Natural killer cell treated with Interleukin-12 subunit alpha and Interleukin-12 subunit beta and Interleukin-15 and Interleukin-18, amount 100 ng/mL, for 72 hours (primary cell): ENCODE results near the gene CERS6. TPM values are rescaled to one million over a fixed set of nuclear protein-coding genes. Genes with fewer than 3 reads are reported as not detected.
A peak's percentile ranks its signal among the peaks of the same experiment; 100 is the strongest.
"Not testable (repeated sequence)": the region's sequence is repeated elsewhere in the genome, so short reads cannot be mapped to it uniquely, and the experiment has no call there.

Experiments
- ATAC-seq, 2 donors: fragments of 150-1000 bp; cut with Tn5 transposase in 1 of 2; sonication (Bioruptor Pico), chemical (Tn5 transposase) in 1 of 2; 2 replicates each; pipeline ENCODE4 v1.10.0; 2021
- DNase-seq: peaks from one replicate; pipeline ENCODE4 v3.0.0; 2022; ENCODE audit warnings: low spot score
- H3K27ac Mint-ChIP-seq, 2 donors: 1 replicate in 1 of 2; 2 replicates in 1 of 2; pipeline ENCODE4 v1.8.0; 2022; ENCODE audit warnings: mixed read lengths in 2 of 2, mild to moderate bottlenecking in 1 of 2, moderate library complexity in 1 of 2
- H3K27me3 Mint-ChIP-seq, 2 donors: 1 replicate in 1 of 2; 2 replicates in 1 of 2; pipeline ENCODE4 v1.8.0; 2022; ENCODE audit warnings: mixed read lengths in 2 of 2
- H3K36me3 Mint-ChIP-seq: one replicate; pipeline ENCODE4 v1.8.0; 2022; ENCODE audit warnings: mixed read lengths
- H3K4me1 Mint-ChIP-seq, 2 donors: 1 replicate in 1 of 2; 2 replicates in 1 of 2; pipeline ENCODE4 v1.8.0; 2022; ENCODE audit warnings: low read depth in 2 of 2, mixed read lengths in 2 of 2, mild to moderate bottlenecking in 1 of 2
- H3K4me3 Mint-ChIP-seq: one replicate; pipeline ENCODE4 v1.8.0; 2022; ENCODE audit warnings: mixed read lengths
- H3K9me3 Mint-ChIP-seq: 2 replicates; pipeline ENCODE4 v1.8.0; 2022; ENCODE audit warnings: mixed read lengths
- total RNA-seq, 2 donors: library from RNA; stranded (reverse); gene quantifications; one replicate each; pipeline ENCODE4 v1.2.3, GENCODE V29; 2022

Gene CERS6
- total RNA-seq, 2 donors from 2014 or later = 17.8 to 19.5 TPM

GRCh38 chr2:168486477-168486876, 30.4 kb downstream of the CERS6 start:
- no peaks in the 10 kb centered on the region for H3K27me3 Mint-ChIP-seq
- peaks cover 26 to 27% of the 10 kb centered on the region in 2 donors for H3K4me1 Mint-ChIP-seq
- H3K36me3 Mint-ChIP-seq = peaks cover 14% of the 10 kb centered on the region
- H3K27ac Mint-ChIP-seq = no peak overlapping the region
- H3K4me3 Mint-ChIP-seq = no peak overlapping the region
- ATAC-seq (no peak), DNase-seq (no peak)
- H3K9me3 Mint-ChIP-seq = no peaks in the 10 kb centered on the region

- ATAC-seq = peak; percentile 92 to 94
- H3K4me3 Mint-ChIP-seq = peak overlapping the region; percentile 83
- peak overlapping the region; percentile 95 for H3K27ac Mint-ChIP-seq
- peaks cover 37 to 38% of the 10 kb centered on the region in 2 donors for H3K4me1 Mint-ChIP-seq
- H3K9me3 Mint-ChIP-seq = no peaks in the 10 kb centered on the region
- H3K36me3 Mint-ChIP-seq = peaks cover 20% of the 10 kb centered on the region
- DNase-seq = peak; percentile 66
- no peaks in the 10 kb centered on the region for H3K27me3 Mint-ChIP-seq
Observed at GRCh38 chr2:168490015-168490874, 34.2 kb downstream of the CERS6 start.

- peak overlapping the region; percentile 83 for H3K4me3 Mint-ChIP-seq
- H3K4me1 Mint-ChIP-seq = peaks cover 44 to 46% of the 10 kb centered on the region in 2 donors
- H3K27ac Mint-ChIP-seq = peak overlapping the region; percentile 95
- ATAC-seq (peak; percentile 70 to 75), DNase-seq (no peak)
- peaks cover 18% of the 10 kb centered on the region for H3K36me3 Mint-ChIP-seq
- no peaks in the 10 kb centered on the region for H3K27me3 Mint-ChIP-seq
- H3K9me3 Mint-ChIP-seq = no peaks in the 10 kb centered on the region
Observed at GRCh38 chr2:168490946-168491605, 35.0 kb downstream of the CERS6 start.

- H3K4me1 Mint-ChIP-seq = peaks cover 44 to 47% of the 10 kb centered on the region in 2 donors
- not testable (repeated sequence) for DNase-seq, H3K27me3 Mint-ChIP-seq, ATAC-seq, H3K9me3 Mint-ChIP-seq
- peak overlapping the region; percentile 83 for H3K4me3 Mint-ChIP-seq
- peaks cover 13% of the 10 kb centered on the region for H3K36me3 Mint-ChIP-seq
- H3K27ac Mint-ChIP-seq = peak overlapping the region; percentile 95
Observed at GRCh38 chr2:168491728-168492127, 35.7 kb downstream of the CERS6 start.

- Mint-ChIP-seq H3K36me3 (peaks cover 19% of the 10 kb centered on the region), H3K27ac (peak overlapping the region; percentile 95), H3K4me1 (peaks cover 48 to 54% of the 10 kb centered on the region in 2 donors), H3K4me3 (peak overlapping the region; percentile 5)
- not testable (repeated sequence) for H3K27me3 Mint-ChIP-seq, H3K9me3 Mint-ChIP-seq, DNase-seq, ATAC-seq
Observed at GRCh38 chr2:168493219-168493618, 37.1 kb downstream of the CERS6 start.

GRCh38 chr2:168494190-168494711, 38.2 kb downstream of the CERS6 start:
- peaks cover 14% of the 10 kb centered on the region for H3K36me3 Mint-ChIP-seq
- H3K27ac Mint-ChIP-seq = peak overlapping the region in 1 of 2 donors; percentile 58
- peaks cover 45 to 50% of the 10 kb centered on the region in 2 donors for H3K4me1 Mint-ChIP-seq
- ATAC-seq (no peak), DNase-seq (no peak)
- H3K27me3 Mint-ChIP-seq = no peaks in the 10 kb centered on the region
- no peaks in the 10 kb centered on the region for H3K9me3 Mint-ChIP-seq
- no peak overlapping the region for H3K4me3 Mint-ChIP-seq

GRCh38 chr2:168495524-168495923, 39.5 kb downstream of the CERS6 start:
- DNase-seq (no peak), ATAC-seq (peak; percentile 66 to 82)
- H3K4me1 Mint-ChIP-seq = peaks cover 37 to 40% of the 10 kb centered on the region in 2 donors
- H3K36me3 Mint-ChIP-seq = peaks cover 19% of the 10 kb centered on the region
- H3K27ac Mint-ChIP-seq = peak overlapping the region; percentile 45 to 62
- H3K27me3 Mint-ChIP-seq = no peaks in the 10 kb centered on the region
- H3K9me3 Mint-ChIP-seq = no peaks in the 10 kb centered on the region
- H3K4me3 Mint-ChIP-seq = peak overlapping the region; percentile 60

GRCh38 chr2:168496906-168497305, 40.8 kb downstream of the CERS6 start:
- DNase-seq (no peak), ATAC-seq (no peak)
- H3K36me3 Mint-ChIP-seq = peaks cover 19% of the 10 kb centered on the region
- H3K4me1 Mint-ChIP-seq = peaks cover 29 to 32% of the 10 kb centered on the region in 2 donors
- no peaks in the 10 kb centered on the region for H3K9me3 Mint-ChIP-seq
- peak overlapping the region in 1 of 2 donors; percentile 57 for H3K27ac Mint-ChIP-seq
- H3K4me3 Mint-ChIP-seq = no peak overlapping the region
- H3K27me3 Mint-ChIP-seq = no peaks in the 10 kb centered on the region

- DNase-seq (no peak), ATAC-seq (no peak)
- peaks cover 25 to 31% of the 10 kb centered on the region in 2 donors for H3K4me1 Mint-ChIP-seq
- no peaks in the 10 kb centered on the region for H3K27me3 Mint-ChIP-seq
- H3K36me3 Mint-ChIP-seq = peaks cover 25% of the 10 kb centered on the region
- peaks cover 5% of the 10 kb centered on the region for H3K9me3 Mint-ChIP-seq
- H3K4me3 Mint-ChIP-seq = no peak overlapping the region
- no peak overlapping the region for H3K27ac Mint-ChIP-seq
Observed at GRCh38 chr2:168499500-168499899, 43.4 kb downstream of the CERS6 start.

- DNase-seq (no peak), ATAC-seq (no peak)
- Mint-ChIP-seq H3K27me3 (no peaks in the 10 kb centered on the region), H3K36me3 (peaks cover 25% of the 10 kb centered on the region), H3K4me3 (no peak overlapping the region), H3K9me3 (peaks cover 5% of the 10 kb centered on the region), H3K4me1 (peaks cover 24 to 28% of the 10 kb centered on the region in 2 donors), H3K27ac (no peak overlapping the region)
Observed at GRCh38 chr2:168500516-168500915, 44.4 kb downstream of the CERS6 start.

- H3K27ac Mint-ChIP-seq = no peak overlapping the region
- ATAC-seq (no peak), DNase-seq (no peak)
- no peaks in the 10 kb centered on the region for H3K27me3 Mint-ChIP-seq
- peaks cover 25% of the 10 kb centered on the region for H3K36me3 Mint-ChIP-seq
- H3K9me3 Mint-ChIP-seq = peaks cover 5% of the 10 kb centered on the region
- H3K4me3 Mint-ChIP-seq = no peak overlapping the region
- peaks cover 17 to 21% of the 10 kb centered on the region in 2 donors for H3K4me1 Mint-ChIP-seq
Observed at GRCh38 chr2:168501466-168502065, 45.5 kb downstream of the CERS6 start.

GRCh38 chr2:168502852-168503251, 46.8 kb downstream of the CERS6 start:
- ATAC-seq, H3K27me3 Mint-ChIP-seq: not testable (repeated sequence)
- peaks cover 19% of the 10 kb centered on the region for H3K36me3 Mint-ChIP-seq

GRCh38 chr2:168503901-168504300, 47.8 kb downstream of the CERS6 start:
- DNase-seq (no peak), ATAC-seq (no peak)
- no peak overlapping the region for H3K27ac Mint-ChIP-seq
- no peaks in the 10 kb centered on the region for H3K27me3 Mint-ChIP-seq
- H3K9me3 Mint-ChIP-seq = peaks cover 5% of the 10 kb centered on the region
- H3K36me3 Mint-ChIP-seq = peaks cover 19% of the 10 kb centered on the region
- H3K4me1 Mint-ChIP-seq = peaks cover 14 to 22% of the 10 kb centered on the region in 2 donors
- H3K4me3 Mint-ChIP-seq = no peak overlapping the region

More at GRCh38 chr2:168502852-168503251, 46.8 kb downstream of the CERS6 start:
- not testable (repeated sequence) for H3K4me3 Mint-ChIP-seq, H3K9me3 Mint-ChIP-seq, H3K27ac Mint-ChIP-seq, DNase-seq
- H3K4me1 Mint-ChIP-seq = peaks cover 14 to 21% of the 10 kb centered on the region in 2 donors
